ENCODE data around the gene AK2. TPM values are rescaled to one million over a fixed set of nuclear protein-coding genes. Genes with fewer than 3 reads are reported as not detected.

AK2 gene
- total RNA-seq, 1 experiment from 2014 or later: 159 TPM

DNA sequence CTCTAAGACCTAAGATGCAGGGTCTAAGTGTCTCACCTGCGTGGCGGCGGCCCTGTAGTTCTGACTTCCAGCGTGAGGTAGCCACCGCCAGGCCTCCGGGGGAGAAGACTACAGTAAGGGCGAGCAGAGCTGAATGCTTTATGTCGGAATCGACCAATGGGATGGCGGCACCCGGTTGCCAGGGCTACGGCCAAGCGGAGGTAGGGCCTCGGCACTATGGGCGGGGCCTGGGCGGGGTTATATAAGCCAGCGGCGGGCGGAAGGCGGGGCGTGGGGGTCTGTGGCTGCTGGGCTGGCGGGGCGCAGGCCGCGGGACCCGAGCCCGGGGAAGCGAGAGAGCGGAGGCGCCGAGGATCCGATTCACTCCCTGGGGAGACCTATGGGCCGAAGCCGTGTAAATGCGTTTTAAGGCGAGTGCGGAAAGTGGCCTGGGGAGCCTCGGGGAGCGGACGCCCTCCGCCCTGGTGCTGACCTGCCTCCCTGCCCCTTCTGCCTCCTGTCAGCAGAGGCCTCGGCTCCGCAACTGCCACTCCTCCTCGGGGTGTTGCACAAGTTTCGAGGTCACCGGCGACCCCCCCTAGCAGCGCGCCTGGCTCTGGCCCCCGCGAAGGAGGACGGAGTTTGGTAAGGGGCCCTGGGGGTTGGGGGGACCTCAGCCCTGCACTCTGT, 44.3 kb upstream of the AK2 start, which contains the start of gene AZIN2:
TSS of gene AZIN2 (plus strand) at position 269 of the 669 bp plus-strand sequence. CDS start 1,097 bp downstream, outside the sequence.
- H3K4me1 Mint-ChIP-seq: peaks cover 16 to 17% of the 10 kb centered on the region in 2 experiments
- Histone ChIP-seq H3K14ac (ENCODE audit: insufficient read depth, low read length) (no peak within 1 kb of the TSS; the same call in 1 of the 2 replicates), H3K18ac (ENCODE audit: insufficient read length, low read depth, low read length) (no peak within 1 kb of the TSS), H3K9ac (ENCODE audit: extremely low read depth, insufficient read length, low read length) (peak within 1 kb of the TSS; percentile 49), H3K4me1 (ENCODE audit: insufficient read depth, low read length) (0 out of 2 replicates have a peak, but pooled peaks cover 2% of the 10 kb centered on the region), H3K56ac (ENCODE audit: insufficient read length, low read depth, low read length) (no peak within 1 kb of the TSS), H4K5ac (ENCODE audit: insufficient read length, low read depth, low read length) (no peak within 1 kb of the TSS), H2BK15ac (ENCODE audit: low read depth, low read length) (no peak within 1 kb of the TSS), H3K79me2 (ENCODE audit: insufficient read depth, low read length) (no peaks in the 10 kb centered on the region), H3K27ac (ENCODE audit: insufficient read length, low read depth, low read length) (no peak within 1 kb of the TSS), H3K4ac (ENCODE audit: low read depth, low read length) (no peak within 1 kb of the TSS), H4K20me1 (ENCODE audit: control insufficient read depth, insufficient read depth, insufficient read length) (no peaks in the 10 kb centered on the region), H2BK5ac (ENCODE audit: insufficient read length, low read length) (no peak within 1 kb of the TSS), H2BK12ac (ENCODE audit: insufficient read length, low read depth, low read length) (no peak within 1 kb of the TSS), H3K27me3 (ENCODE audit: insufficient read depth, low read length) (peaks cover 27% of the 10 kb centered on the region), H2AFZ (ENCODE audit: low read length) (no peak within 1 kb of the TSS), H4K91ac (ENCODE audit: insufficient read length, low read depth, low read length) (no peak within 1 kb of the TSS), H2AK5ac (ENCODE audit: insufficient read length, low read length) (no peak within 1 kb of the TSS), H3K79me1 (ENCODE audit: insufficient read depth, low read depth, low read length, poor library complexity, severe bottlenecking) (no peaks in the 10 kb centered on the region), H3K23ac (ENCODE audit: insufficient read length, low read depth, low read length) (no peak within 1 kb of the TSS), H3K9me3 (ENCODE audit: control insufficient read depth, low read depth, low read length) (no peaks in the 10 kb centered on the region), H3K4me2 (ENCODE audit: insufficient read depth, insufficient read length, low read length) (peak within 1 kb of the TSS; percentile 63), H3T11ph (ENCODE audit: low read length) (no peak within 1 kb of the TSS), H2BK120ac (ENCODE audit: low read depth, low read length, poor library complexity, severe bottlenecking) (no peak within 1 kb of the TSS), H4K8ac (replicated peaks; ENCODE audit: insufficient read length, low read depth, low read length) (no peak within 1 kb of the TSS), H3K23me2 (ENCODE audit: insufficient read length, low read depth, low read length, poor library complexity, severe bottlenecking) (peaks cover 9% of the 10 kb centered on the region), H2BK20ac (ENCODE audit: low read depth, low read length, poor library complexity, severe bottlenecking) (no peak within 1 kb of the TSS)
- H3K36me3 Mint-ChIP-seq (ENCODE audit: insufficient read depth in 1 of 3, low read depth in 3 of 3): no peaks in the 10 kb centered on the region; a peak in 1 of 7 replicates
- no peaks in the 10 kb centered on the region for H3K9me3 Mint-ChIP-seq
- peaks cover 59% of the 10 kb centered on the region for H3K27me3 Mint-ChIP-seq (ENCODE audit: low read depth)
- H3K4me3 Mint-ChIP-seq: peak within 1 kb of the TSS; percentile 66 to 84
- WGBS (ENCODE audit: extremely low coverage, insufficient read length, low lambda C conversion rate): no CpG with 5 or more reads among the region's 52 CpGs
- DNase-seq: peak; percentile 97
- TF ChIP-seq CTCF (conservative IDR thresholded peaks at IDR 0.05): peak; percentile 23; the same call in 1 of the 3 replicates
- no peak within 1 kb of the TSS for H3K27ac Mint-ChIP-seq
